NCI-H524 treated with DMSO at 0.1 percent for 48 hours (cell line): ENCODE data around the gene PLOD2.
A peak's percentile ranks its signal among the peaks of the same experiment; 100 is the strongest.

Source experiments
- DNase-seq: peaks from one replicate; lab custom pipeline; 2025; lab: John Stamatoyannopoulos, UW

PLOD2 gene

GRCh38 chr3:146160964-146161662, at the start of gene PLOD2:
Gene PLOD2, minus strand, starts transcription at chr3:146161184. Its CDS starts 195 bp downstream, at chr3:146160989.
- no peak for DNase-seq

GRCh38 chr3:146209371-146209770, 48.4 kb upstream of the PLOD2 start:
- no peak for DNase-seq

- DNase-seq, result no peak
Observed at GRCh38 chr3:146203776-146204175, 42.8 kb upstream of the PLOD2 start.

- no peak for DNase-seq
Observed at GRCh38 chr3:146200461-146201220, 39.7 kb upstream of the PLOD2 start.

- no peak for DNase-seq
Observed at GRCh38 chr3:146199762-146200161, 38.8 kb upstream of the PLOD2 start.

GRCh38 chr3:146196789-146197188, 35.8 kb upstream of the PLOD2 start:
- DNase-seq, result no peak

- DNase-seq, result no peak
Observed at GRCh38 chr3:146195605-146196004, 34.6 kb upstream of the PLOD2 start.

- no peak for DNase-seq
Observed at GRCh38 chr3:146195030-146195429, 34.0 kb upstream of the PLOD2 start.

GRCh38 chr3:146191051-146191450, 30.1 kb upstream of the PLOD2 start:
- no peak for DNase-seq

GRCh38 chr3:146189519-146190173, 28.7 kb upstream of the PLOD2 start:
- DNase-seq, result peak; percentile 48

GRCh38 chr3:146187334-146187950, 26.5 kb upstream of the PLOD2 start:
- DNase-seq, result peak; percentile 61

- no peak for DNase-seq
Observed at GRCh38 chr3:146184241-146185015, 23.4 kb upstream of the PLOD2 start.

GRCh38 chr3:146181216-146181615, 20.2 kb upstream of the PLOD2 start:
- no peak for DNase-seq

- DNase-seq, result no peak
Observed at GRCh38 chr3:146180376-146180775, 19.4 kb upstream of the PLOD2 start.

- DNase-seq, result no peak
Observed at GRCh38 chr3:146178006-146178689, 17.2 kb upstream of the PLOD2 start.

GRCh38 chr3:146177519-146177918, 16.5 kb upstream of the PLOD2 start:
- no peak for DNase-seq

GRCh38 chr3:146177072-146177471, 16.1 kb upstream of the PLOD2 start:
- DNase-seq, result no peak

GRCh38 chr3:146172586-146172985, 11.6 kb upstream of the PLOD2 start:
- DNase-seq, result no peak

GRCh38 chr3:146170591-146170990, 9.6 kb upstream of the PLOD2 start:
- no peak for DNase-seq

GRCh38 chr3:146169891-146170290, 8.9 kb upstream of the PLOD2 start:
- no peak for DNase-seq

GRCh38 chr3:146166826-146167225, 5.8 kb upstream of the PLOD2 start:
- DNase-seq, result no peak
